ENCODE results near the gene ANXA1.
A peak's percentile ranks its signal among the peaks of the same experiment; 100 is the strongest.

Gene ANXA1

GRCh38 chr9:73143711-73144328 is 7.8 kb upstream of the ANXA1 start:
- no peak overlapping the region for H2BK120ac ChIP-seq (ENCODE audit: low read depth, low read length)
- H3K4me3 ChIP-seq (ENCODE audit: low read length): no peak overlapping the region
- H3K56ac ChIP-seq (ENCODE audit: low read length): no peak overlapping the region
- peak overlapping the region; percentile 60 for H3K18ac ChIP-seq (ENCODE audit: low read length)
- peak; percentile 88 for DNase-seq
- no peaks in the 10 kb centered on the region for H3K4me1 ChIP-seq (ENCODE audit: control insufficient read depth, low read depth, low read length)
- no CpG with 5 or more reads among the region's 2 CpGs for WGBS (ENCODE audit: extremely low coverage, insufficient coverage, low lambda C conversion rate)
- no peak overlapping the region for H2BK5ac ChIP-seq (ENCODE audit: low read length)
- H3K79me2 ChIP-seq (ENCODE audit: control insufficient read depth, insufficient read depth, low read length): no peaks in the 10 kb centered on the region
- H4K8ac ChIP-seq (ENCODE audit: low read depth, low read length): no peak overlapping the region
- no peak overlapping the region for H3K27ac ChIP-seq (ENCODE audit: low read depth, low read length)
- no peak overlapping the region for H3K9ac ChIP-seq (ENCODE audit: low read length)
- H2BK15ac ChIP-seq (replicated peaks; ENCODE audit: low read depth): peak overlapping the region; percentile 36
- no peak overlapping the region for H2AK5ac ChIP-seq (ENCODE audit: low read length)
- no peaks in the 10 kb centered on the region for H3K36me3 ChIP-seq (ENCODE audit: control insufficient read depth, insufficient read depth, low read length)
- H3K4me2 ChIP-seq (ENCODE audit: low read length): no peak overlapping the region
- H4K5ac ChIP-seq (ENCODE audit: low read length): no peak overlapping the region
- H3K4ac ChIP-seq (ENCODE audit: low read depth, low read length): no peak overlapping the region
- H3K27me3 ChIP-seq (ENCODE audit: insufficient read depth, low read length, poor library complexity): no peaks in the 10 kb centered on the region
- no peaks in the 10 kb centered on the region for H3K79me1 ChIP-seq (ENCODE audit: low read length)
- H3K23ac ChIP-seq (ENCODE audit: low read length): no peak overlapping the region

GRCh38 chr9:73146111-73146815 is 5.4 kb upstream of the ANXA1 start:
- Histone ChIP-seq H3K36me3 (ENCODE audit: control insufficient read depth, insufficient read depth, low read length) (no peaks in the 10 kb centered on the region), H3K56ac (ENCODE audit: low read length) (no peak overlapping the region), H4K8ac (ENCODE audit: low read depth, low read length) (no peak overlapping the region), H3K18ac (ENCODE audit: low read length) (peak overlapping the region; percentile 9), H3K27me3 (ENCODE audit: insufficient read depth, low read length, poor library complexity) (no peaks in the 10 kb centered on the region), H2BK120ac (ENCODE audit: low read depth, low read length) (peak overlapping the region; percentile 21), H2AK5ac (ENCODE audit: low read length) (no peak overlapping the region), H2BK15ac (replicated peaks; ENCODE audit: low read depth) (no peak overlapping the region), H3K4me1 (ENCODE audit: control insufficient read depth, low read depth, low read length) (no peaks in the 10 kb centered on the region), H3K9ac (ENCODE audit: low read length) (no peak overlapping the region), H2BK5ac (ENCODE audit: low read length) (no peak overlapping the region), H3K23ac (ENCODE audit: low read length) (no peak overlapping the region), H4K5ac (ENCODE audit: low read length) (no peak overlapping the region), H3K4ac (ENCODE audit: low read depth, low read length) (no peak overlapping the region), H3K79me2 (ENCODE audit: control insufficient read depth, insufficient read depth, low read length) (no peaks in the 10 kb centered on the region), H3K27ac (ENCODE audit: low read depth, low read length) (no peak overlapping the region), H3K79me1 (ENCODE audit: low read length) (no peaks in the 10 kb centered on the region), H3K4me2 (ENCODE audit: low read length) (no peak overlapping the region), H3K4me3 (ENCODE audit: low read length) (no peak overlapping the region)
- no CpG with 5 or more reads among the region's 2 CpGs for WGBS (ENCODE audit: extremely low coverage, insufficient coverage, low lambda C conversion rate)
- DNase-seq: no peak

- no peak overlapping the region for H3K4ac ChIP-seq (ENCODE audit: low read depth, low read length)
- no peaks in the 10 kb centered on the region for H3K27me3 ChIP-seq (ENCODE audit: insufficient read depth, low read length, poor library complexity)
- no peak overlapping the region for H3K23ac ChIP-seq (ENCODE audit: low read length)
- H3K36me3 ChIP-seq (ENCODE audit: control insufficient read depth, insufficient read depth, low read length): no peaks in the 10 kb centered on the region
- H2BK120ac ChIP-seq (ENCODE audit: low read depth, low read length): no peak overlapping the region
- no peaks in the 10 kb centered on the region for H3K79me1 ChIP-seq (ENCODE audit: low read length)
- no peak overlapping the region for H3K18ac ChIP-seq (ENCODE audit: low read length)
- H3K56ac ChIP-seq (ENCODE audit: low read length): no peak overlapping the region
- no peak overlapping the region for H4K5ac ChIP-seq (ENCODE audit: low read length)
- H2BK15ac ChIP-seq (replicated peaks; ENCODE audit: low read depth): no peak overlapping the region
- no peak overlapping the region for H3K9ac ChIP-seq (ENCODE audit: low read length)
- H3K27ac ChIP-seq (ENCODE audit: low read depth, low read length): no peak overlapping the region
- no peak overlapping the region for H2AK5ac ChIP-seq (ENCODE audit: low read length)
- DNase-seq: no peak
- no peak overlapping the region for H4K8ac ChIP-seq (ENCODE audit: low read depth, low read length)
- no peak overlapping the region for H3K4me2 ChIP-seq (ENCODE audit: low read length)
- no peak overlapping the region for H2BK5ac ChIP-seq (ENCODE audit: low read length)
- H3K79me2 ChIP-seq (ENCODE audit: control insufficient read depth, insufficient read depth, low read length): no peaks in the 10 kb centered on the region
- WGBS (ENCODE audit: extremely low coverage, insufficient coverage, low lambda C conversion rate): no CpG with 5 or more reads among the region's 3 CpGs
- H3K4me3 ChIP-seq (ENCODE audit: low read length): no peak overlapping the region
- H3K4me1 ChIP-seq (ENCODE audit: control insufficient read depth, low read depth, low read length): no peaks in the 10 kb centered on the region
These were observed 3.2 kb upstream of the ANXA1 start for GRCh38 chr9:73148447-73148937.

- H2AK5ac ChIP-seq (ENCODE audit: low read length): no peak overlapping the region
- H3K56ac ChIP-seq (ENCODE audit: low read length): no peak overlapping the region
- H3K18ac ChIP-seq (ENCODE audit: low read length): no peak overlapping the region
- no peak overlapping the region for H3K23ac ChIP-seq (ENCODE audit: low read length)
- no peak overlapping the region for H3K4me3 ChIP-seq (ENCODE audit: low read length)
- WGBS (ENCODE audit: extremely low coverage, insufficient coverage, low lambda C conversion rate): no CpG with 5 or more reads among the region's 4 CpGs
- H4K5ac ChIP-seq (ENCODE audit: low read length): no peak overlapping the region
- no peaks in the 10 kb centered on the region for H3K79me2 ChIP-seq (ENCODE audit: control insufficient read depth, insufficient read depth, low read length)
- H3K27ac ChIP-seq (ENCODE audit: low read depth, low read length): no peak overlapping the region
- H2BK15ac ChIP-seq (replicated peaks; ENCODE audit: low read depth): no peak overlapping the region
- H3K36me3 ChIP-seq (ENCODE audit: control insufficient read depth, insufficient read depth, low read length): no peaks in the 10 kb centered on the region
- no peak overlapping the region for H4K8ac ChIP-seq (ENCODE audit: low read depth, low read length)
- no peaks in the 10 kb centered on the region for H3K79me1 ChIP-seq (ENCODE audit: low read length)
- H2BK5ac ChIP-seq (ENCODE audit: low read length): no peak overlapping the region
- no peak overlapping the region for H3K4me2 ChIP-seq (ENCODE audit: low read length)
- no peak overlapping the region for H3K4ac ChIP-seq (ENCODE audit: low read depth, low read length)
- peak; percentile 82 for DNase-seq
- no peaks in the 10 kb centered on the region for H3K27me3 ChIP-seq (ENCODE audit: insufficient read depth, low read length, poor library complexity)
- H3K4me1 ChIP-seq (ENCODE audit: control insufficient read depth, low read depth, low read length): no peaks in the 10 kb centered on the region
- no peak overlapping the region for H2BK120ac ChIP-seq (ENCODE audit: low read depth, low read length)
- no peak overlapping the region for H3K9ac ChIP-seq (ENCODE audit: low read length)
These were observed 2.1 kb upstream of the ANXA1 start for GRCh38 chr9:73149371-73150067.

- Histone ChIP-seq H3K27me3 (ENCODE audit: insufficient read depth, low read length, poor library complexity) (no peaks in the 10 kb centered on the region), H3K9ac (ENCODE audit: low read length) (no peak overlapping the region), H4K8ac (ENCODE audit: low read depth, low read length) (no peak overlapping the region), H3K4me2 (ENCODE audit: low read length) (no peak overlapping the region), H2BK15ac (replicated peaks; ENCODE audit: low read depth) (no peak overlapping the region), H3K36me3 (ENCODE audit: control insufficient read depth, insufficient read depth, low read length) (no peaks in the 10 kb centered on the region), H3K4me1 (ENCODE audit: control insufficient read depth, low read depth, low read length) (no peaks in the 10 kb centered on the region), H3K18ac (ENCODE audit: low read length) (no peak overlapping the region), H3K79me2 (ENCODE audit: control insufficient read depth, insufficient read depth, low read length) (no peaks in the 10 kb centered on the region), H3K23ac (ENCODE audit: low read length) (no peak overlapping the region), H4K5ac (ENCODE audit: low read length) (no peak overlapping the region), H2BK120ac (ENCODE audit: low read depth, low read length) (no peak overlapping the region), H2AK5ac (ENCODE audit: low read length) (no peak overlapping the region), H3K79me1 (ENCODE audit: low read length) (no peaks in the 10 kb centered on the region), H3K56ac (ENCODE audit: low read length) (no peak overlapping the region), H2BK5ac (ENCODE audit: low read length) (no peak overlapping the region), H3K4ac (ENCODE audit: low read depth, low read length) (no peak overlapping the region), H3K27ac (ENCODE audit: low read depth, low read length) (no peak overlapping the region), H3K4me3 (ENCODE audit: low read length) (no peak overlapping the region)
- DNase-seq: peak; percentile 77
These were observed 829 bp downstream of the ANXA1 start for GRCh38 chr9:73152543-73152844.
